Epithelial cell of prostate (primary cell): ENCODE measurements around the gene FBXL19.

ENCODE experiments used
- DNase-seq: peaks from one replicate; pipeline ENCODE4 v3.0.0-alpha.2; 2011; ENCODE audit warnings: low read depth, low spot score
- H3K27ac ChIP-seq: fragments of 450-650 bp; 2 replicates; pipeline ENCODE4 v1.5.1; 2017; ENCODE audit warnings: mild to moderate bottlenecking

Gene FBXL19

DNA sequence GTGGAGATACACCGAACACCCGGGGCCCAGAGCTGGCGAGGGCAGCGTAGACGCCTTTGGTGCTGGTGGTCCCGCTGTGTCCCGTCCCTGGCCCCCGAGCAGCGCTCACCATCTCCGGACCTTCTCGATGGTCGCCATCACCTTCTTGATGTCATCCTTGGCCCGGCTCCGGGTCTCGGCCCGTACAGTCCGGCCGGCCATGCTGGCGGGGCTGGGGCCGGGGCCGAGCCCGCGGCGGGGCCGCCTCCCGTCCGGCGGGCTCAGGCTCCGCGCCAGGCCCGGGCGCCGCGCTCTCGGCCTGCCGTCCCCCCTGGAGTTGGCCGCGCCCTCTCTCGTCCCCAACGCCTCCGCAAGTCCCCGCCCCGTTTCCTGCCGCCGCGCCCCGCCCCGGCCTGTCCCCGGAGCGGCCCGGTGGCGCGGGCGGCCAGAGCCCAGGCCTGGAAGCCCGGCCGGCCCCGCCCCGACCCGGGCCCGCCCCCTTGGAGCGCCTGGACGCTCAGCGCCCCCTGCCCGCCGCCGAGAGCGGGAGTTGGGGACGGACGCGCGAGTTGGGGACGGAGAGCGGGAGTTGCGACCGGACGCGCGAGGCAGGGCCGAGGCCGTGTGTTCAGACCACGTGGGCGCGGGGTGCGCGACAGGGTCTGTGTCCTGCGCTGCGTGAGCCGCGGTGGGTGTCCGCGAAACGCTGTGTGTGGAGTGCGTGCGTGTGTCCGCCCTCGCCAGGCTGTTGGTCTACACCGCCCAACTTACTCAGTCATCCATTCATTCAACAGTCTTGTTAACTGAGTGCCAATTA is 29.4 kb upstream of the FBXL19 start, which contains the start of gene BCL7C:
Gene BCL7C (minus strand): TSS at position 334 of the 796 bp plus-strand sequence. CDS start 133 bp downstream, at position 201.
- peak within 1 kb of the TSS; percentile 99 for H3K27ac ChIP-seq
- DNase-seq = no peak

DNA sequence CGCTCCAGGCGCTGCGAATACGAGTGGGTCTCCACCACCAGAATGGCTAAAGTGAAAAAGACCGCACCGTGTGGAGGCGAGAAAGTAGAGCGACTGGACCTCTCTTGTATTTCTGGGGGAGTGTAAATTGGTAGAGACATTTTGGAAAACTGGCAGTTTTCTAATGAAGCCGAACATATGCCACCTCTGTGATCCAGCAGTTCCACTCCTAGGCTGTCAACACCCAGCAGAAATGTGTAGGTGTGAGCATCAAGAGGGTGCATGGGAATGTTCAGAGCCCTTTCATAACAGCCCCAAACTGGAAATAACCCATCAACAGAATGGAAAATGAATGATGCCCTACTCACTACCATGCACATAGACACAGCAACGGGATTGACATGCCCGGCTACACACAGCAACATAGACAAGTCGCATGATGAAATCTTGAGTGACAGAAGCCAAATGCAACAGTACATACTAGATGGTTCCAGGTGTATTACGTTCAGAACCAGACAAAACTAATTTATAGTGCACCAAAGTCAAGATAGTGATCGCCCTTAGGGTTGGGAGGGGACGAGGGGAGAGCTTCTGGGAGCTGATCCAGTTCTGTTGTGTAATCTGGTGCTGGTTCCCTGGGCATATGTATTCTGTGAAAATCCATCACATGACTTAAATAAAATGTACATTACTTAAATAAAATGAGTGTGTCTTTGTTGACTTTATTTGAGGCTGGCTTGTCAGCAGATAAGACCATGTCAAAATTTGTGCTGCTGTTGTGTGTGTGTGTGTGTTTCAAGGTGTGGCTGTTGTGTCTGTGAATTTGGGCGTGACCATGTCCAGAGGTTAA is 28.6 kb upstream of the FBXL19 start:
- peak overlapping the region; percentile 99 for H3K27ac ChIP-seq
- no peak for DNase-seq

DNA sequence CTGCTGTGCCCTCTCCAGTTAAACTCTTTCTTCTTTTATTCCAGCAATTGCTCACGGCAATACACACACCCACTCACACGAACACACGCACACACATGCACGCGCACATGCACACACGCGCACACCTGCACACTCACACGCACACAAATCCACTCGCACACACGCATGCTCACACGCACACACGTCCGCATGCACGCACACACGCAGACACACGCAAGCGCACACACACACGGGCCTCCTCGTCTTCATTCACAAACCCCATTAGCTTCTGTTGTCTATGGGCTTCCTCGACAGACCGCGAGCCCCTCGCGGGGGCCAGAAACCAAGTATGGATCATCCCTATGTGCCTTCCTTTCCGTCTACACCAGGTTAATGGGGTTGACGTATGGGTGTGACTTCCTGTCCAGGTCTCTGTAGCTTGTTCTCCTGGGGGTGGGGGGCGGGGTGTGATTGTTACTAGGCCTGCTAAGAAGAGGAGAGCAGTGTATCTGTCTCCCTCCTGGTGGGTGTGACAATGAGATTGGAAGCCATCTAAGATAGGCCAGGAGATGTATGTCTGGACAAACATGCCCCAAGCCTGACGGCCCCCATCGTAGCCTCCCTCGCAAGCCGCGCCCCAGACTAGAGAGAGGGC is 27.6 kb upstream of the FBXL19 start:
- peak overlapping the region; percentile 99 for H3K27ac ChIP-seq
- DNase-seq = no peak

DNA sequence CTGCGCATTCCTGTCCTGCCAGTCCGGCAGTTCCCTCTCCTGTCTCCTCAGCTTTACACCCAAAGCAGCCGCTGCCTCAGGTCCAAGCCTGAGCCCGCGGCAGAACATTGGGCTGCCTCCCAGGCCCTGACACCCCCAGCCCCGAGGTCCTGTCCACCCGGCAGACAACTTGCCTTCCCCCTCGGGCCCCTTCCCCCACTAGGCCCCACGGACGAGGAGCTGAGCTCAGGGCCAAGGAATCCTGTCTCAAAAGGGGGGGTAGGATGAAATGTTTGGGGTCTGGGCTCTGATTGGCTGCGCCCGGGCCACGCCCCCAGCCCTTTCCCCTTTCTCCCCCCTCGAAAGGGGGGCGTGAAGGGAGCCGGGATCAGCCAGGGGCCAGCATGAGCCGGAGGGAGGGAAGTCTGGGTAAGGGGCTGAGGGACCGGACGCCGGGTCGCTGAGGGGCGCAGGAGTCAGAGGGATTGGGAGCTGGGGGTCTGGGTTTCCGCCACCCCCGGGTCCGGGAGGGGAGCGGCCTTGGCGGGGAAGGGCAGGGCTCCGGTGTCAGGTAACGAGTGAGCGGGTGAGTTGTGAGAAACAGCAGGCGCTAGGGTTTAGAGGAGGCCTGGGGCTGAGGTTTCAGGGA is 27.0 kb upstream of the FBXL19 start, which contains the start of gene CTF1:
Gene CTF1 (plus strand): TSS at position 354 of the 628 bp plus-strand sequence. CDS start 30 bp downstream, at position 384.
- peak within 1 kb of the TSS; percentile 99 for H3K27ac ChIP-seq
- no peak for DNase-seq

DNA sequence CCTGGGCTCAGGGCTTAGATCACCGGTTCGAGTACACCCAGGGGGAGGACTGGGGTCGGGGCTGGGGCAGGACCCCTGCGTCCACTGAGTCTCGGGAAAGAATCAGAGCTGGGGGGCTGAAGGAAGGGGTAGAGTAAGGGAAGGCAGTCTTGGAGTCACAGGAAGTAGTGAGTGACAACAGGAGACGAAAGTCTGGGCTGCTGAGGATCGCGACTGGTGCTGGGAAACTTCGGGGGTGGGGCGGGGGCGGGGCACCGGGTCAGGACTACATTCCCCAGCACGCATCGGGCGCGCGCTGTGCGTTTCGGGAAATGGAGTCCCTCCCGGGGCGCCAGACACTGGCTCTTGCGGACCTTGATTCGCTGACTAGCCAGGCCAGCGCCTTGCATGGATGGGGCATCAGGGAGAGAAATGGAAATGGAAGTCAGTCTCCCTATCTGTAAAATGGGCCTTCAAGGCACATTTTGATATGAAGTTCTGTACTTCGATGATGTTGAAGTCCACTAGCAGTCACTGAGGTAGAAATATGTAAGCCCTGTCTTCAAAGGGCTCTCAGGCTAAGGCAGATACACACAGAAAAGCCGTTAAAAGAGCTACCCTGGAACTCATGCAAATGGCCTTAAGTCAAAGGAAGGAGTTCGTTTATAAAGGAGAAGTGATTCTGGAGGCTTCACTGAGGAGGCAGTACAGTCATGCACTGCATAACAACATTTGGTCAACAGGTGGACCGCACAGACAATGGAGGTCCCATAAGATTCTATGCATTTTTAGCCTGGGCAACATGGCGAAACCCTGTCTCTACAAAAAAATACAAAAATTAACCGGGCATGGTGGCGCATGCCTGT is 26.3 kb upstream of the FBXL19 start:
- no peak for DNase-seq
- H3K27ac ChIP-seq = peak overlapping the region; percentile 99

DNA sequence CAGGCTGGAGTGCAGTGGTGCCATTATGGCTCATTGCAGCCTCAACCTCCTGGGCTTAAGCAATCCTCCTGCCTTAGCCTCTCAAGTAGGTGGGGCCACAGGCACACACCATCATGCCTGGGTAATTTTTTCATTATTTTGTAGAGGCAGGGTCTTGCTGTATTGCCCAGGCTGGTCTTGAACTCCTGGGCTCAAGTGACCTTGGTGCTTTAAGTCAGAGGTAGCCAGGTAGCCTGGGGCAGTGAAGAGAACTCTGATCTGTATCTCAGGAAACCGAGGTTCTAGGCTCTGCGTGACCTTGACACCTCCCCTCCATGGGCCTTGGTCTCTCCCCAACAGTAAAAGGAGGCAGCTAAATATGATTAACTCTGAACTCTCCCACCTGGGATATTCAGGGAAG is 23.6 kb upstream of the FBXL19 start:
- DNase-seq = no peak
- H3K27ac ChIP-seq = no peak overlapping the region

DNA sequence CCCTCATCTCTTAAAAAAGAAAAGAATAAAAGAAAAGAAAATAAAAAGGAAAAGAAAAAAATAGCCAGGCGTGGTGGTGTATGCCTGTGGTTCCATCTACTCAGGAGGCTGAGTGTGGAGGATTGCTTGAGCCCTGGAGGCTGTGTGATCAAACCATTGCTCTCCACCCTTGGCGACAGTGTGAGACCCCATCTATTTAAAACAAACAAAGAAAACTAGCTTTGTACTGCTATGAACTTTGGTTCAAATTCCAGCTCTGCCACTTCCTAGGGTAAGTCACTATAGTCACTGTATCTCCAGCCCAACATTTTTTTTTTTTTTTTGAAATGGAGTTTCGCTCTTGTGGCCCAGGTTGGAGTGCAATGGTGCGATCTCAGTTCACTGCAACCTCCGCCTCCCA is 22.8 kb upstream of the FBXL19 start:
- H3K27ac ChIP-seq = no peak overlapping the region
- DNase-seq = no peak

DNA sequence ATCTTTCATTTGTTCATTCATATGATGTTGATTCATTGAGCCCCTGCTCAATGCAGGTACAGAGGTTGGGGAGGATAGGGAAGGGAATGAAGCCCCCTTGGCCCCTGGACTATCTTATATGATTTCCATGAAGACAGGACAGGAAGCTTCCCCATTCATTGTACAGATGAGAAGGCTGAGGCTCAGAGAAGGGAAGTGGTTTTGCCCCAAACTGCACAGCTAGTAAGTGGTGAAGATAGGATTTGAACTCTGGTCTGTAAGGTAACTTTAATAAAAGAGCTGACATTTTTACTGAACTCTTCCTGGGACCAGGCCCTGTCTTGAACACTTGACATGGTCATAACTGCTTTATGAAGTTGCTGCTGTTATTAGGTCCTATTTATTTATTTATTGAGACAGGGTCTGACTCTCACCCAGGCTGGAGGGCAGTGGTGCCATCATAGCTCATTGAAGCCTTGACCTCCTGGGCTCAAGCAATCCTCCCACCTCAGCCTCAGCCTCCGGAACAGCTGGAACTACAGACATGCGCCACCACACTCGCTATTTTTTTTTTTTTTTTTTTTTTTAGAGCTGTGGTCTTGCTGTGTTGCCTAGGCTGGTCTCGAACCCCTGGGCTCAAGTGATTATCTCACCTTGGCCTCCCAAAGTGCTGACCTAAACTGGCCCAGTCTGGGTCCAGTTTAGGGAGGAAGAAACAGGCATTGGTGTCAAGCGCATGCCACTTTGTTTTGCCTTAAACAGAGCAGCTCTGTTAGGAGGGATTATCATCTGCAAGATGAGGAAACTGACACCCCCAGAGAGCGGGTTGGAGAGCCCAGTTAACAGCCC is 22.0 kb upstream of the FBXL19 start:
- no peak for DNase-seq
- no peak overlapping the region for H3K27ac ChIP-seq

DNA sequence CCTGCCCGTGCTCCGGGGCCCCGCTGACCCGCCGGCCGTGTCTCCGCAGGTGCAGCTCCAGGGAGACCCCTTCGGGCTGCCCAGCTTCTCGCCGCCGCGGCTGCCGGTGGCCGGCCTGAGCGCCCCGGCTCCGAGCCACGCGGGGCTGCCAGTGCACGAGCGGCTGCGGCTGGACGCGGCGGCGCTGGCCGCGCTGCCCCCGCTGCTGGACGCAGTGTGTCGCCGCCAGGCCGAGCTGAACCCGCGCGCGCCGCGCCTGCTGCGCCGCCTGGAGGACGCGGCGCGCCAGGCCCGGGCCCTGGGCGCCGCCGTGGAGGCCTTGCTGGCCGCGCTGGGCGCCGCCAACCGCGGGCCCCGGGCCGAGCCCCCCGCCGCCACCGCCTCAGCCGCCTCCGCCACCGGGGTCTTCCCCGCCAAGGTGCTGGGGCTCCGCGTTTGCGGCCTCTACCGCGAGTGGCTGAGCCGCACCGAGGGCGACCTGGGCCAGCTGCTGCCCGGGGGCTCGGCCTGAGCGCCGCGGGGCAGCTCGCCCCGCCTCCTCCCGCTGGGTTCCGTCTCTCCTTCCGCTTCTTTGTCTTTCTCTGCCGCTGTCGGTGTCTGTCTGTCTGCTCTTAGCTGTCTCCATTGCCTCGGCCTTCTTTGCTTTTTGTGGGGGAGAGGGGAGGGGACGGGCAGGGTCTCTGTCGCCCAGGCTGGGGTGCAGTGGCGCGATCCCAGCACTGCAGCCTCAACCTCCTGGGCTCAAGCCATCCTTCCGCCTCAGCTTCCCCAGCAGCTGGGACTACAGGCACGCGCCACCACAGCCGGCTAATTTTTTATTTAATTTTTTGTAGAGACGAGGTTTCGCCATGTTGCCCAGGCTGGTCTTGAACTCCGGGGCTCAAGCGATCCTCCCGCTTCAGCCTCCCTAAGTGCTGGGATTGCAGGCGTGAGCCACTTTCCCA is 21.1 kb upstream of the FBXL19 start:
- no peak for DNase-seq
- H3K27ac ChIP-seq = peak overlapping the region; percentile 49

DNA sequence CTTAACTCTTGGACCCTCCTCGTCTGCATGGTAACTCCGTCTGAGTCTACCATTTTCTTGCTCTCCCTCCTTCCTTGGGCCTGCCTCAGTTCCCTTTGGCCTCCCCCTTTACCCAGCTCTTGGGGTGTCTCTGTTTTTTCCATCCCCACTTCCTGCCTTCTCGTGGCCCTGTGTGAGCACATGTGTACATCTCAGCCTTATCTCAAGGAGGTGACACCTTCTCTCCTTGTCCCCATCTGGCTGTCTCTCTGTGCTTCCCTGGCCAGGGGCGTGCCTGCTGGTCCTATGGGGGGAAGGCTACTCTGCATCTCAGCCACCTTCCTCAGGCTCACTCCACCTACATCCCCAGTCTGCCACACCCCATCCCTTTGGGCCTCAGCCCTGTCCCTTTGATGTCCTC is 20.4 kb upstream of the FBXL19 start:
- peak overlapping the region; percentile 49 for H3K27ac ChIP-seq
- no peak for DNase-seq

DNA sequence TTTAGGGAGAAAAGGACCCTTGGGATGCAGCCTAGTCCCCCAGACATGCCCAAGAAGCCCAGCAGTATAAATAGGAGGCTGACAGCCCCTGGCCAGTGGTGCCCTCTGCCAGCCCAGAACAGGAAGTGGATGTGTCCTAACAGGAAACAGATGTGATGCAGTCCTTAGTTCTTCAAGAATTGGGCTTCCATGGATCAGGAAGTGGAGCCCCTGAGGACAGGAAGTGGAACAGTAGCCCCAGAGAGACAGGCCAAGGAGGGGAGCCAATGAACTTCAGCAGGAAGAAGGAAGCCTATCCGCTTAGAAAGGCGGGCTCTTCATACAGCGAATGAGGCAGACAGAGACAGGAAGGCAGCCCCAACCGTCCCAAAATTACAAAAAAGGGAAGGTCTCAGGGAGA is 19.8 kb upstream of the FBXL19 start:
- no peak for DNase-seq
- H3K27ac ChIP-seq = peak overlapping the region; percentile 26

DNA sequence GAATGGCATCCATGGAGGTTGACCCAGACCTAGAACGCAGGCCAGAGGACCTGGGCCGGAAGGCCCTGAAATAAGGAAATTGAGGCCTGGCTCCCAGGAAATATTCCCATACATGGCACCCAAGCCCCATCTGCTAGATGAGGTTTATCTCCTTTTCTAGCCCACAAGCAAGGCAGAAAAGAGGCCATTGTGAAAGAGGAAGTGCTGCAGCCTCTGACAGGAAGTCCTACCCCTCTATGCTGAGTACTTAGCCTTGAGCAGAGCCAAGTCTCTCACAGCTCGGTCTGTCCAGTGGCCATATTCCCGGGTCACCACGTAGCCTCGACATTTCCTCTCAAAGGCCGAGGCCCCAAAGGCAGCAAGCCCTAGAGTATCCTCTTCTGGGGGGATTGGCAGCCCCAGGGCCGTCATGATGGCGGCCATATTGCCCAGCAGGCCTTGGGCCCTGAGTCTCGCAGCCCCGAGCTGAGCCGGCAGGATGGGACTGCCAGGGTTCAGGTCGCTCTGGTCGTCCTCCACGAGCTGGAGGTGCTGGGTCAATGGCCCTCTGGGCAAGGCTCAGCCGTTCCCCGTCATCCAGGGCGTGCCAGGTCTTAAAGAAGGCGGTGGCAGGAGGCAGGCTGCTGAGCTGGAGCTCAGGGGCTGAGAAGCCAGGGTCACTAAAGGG is 19.1 kb upstream of the FBXL19 start:
- no peak overlapping the region for H3K27ac ChIP-seq
- no peak for DNase-seq

DNA sequence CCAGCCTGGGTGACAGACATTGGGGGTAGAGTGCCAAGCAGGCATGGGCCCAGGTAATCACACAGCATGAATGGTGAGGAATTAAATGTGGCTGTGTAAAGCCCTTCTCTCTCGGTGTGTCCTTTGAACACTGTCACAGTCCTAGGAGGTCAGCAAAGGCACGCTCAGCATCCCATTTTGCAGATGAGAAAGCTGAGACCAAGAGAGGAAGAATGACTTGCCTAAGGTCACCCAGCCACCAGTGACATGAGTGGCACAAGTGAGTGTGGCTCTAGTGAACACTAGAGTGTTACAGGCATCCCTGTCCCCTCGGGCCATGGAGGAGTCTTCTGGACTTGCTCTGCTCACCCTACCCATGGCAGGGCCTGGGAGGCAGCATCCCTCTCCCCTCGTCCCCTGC is 16.3 kb upstream of the FBXL19 start:
- no peak overlapping the region for H3K27ac ChIP-seq
- DNase-seq = no peak

DNA sequence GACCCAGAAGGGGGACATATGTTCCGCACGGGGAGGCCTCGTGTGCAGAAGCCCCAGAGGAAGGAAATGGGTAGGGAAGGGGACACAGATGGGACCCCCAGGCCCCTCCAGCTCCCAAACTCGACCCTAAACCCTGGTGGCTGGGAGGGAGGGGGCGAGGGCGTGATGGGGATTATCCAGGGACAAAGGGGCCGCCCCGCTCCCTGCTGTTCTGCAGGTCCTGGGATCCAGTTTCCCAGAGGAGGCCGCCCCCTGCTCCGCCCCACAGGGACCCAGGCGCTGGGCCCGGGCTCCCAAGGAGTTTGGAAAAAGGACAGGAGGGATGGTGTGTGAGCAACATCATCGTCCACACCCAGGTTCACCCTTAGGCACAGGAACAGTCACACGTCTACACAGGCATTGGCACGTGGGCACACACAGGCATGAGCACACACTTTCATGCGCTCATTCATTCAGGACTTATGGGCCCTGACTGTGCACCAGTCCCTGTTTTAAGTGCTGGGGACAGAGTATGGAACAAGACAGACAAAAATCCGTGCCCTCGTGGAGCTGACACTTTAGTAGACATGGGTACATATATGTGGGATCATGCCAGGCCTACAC is 12.8 kb upstream of the FBXL19 start:
- DNase-seq = no peak

DNA sequence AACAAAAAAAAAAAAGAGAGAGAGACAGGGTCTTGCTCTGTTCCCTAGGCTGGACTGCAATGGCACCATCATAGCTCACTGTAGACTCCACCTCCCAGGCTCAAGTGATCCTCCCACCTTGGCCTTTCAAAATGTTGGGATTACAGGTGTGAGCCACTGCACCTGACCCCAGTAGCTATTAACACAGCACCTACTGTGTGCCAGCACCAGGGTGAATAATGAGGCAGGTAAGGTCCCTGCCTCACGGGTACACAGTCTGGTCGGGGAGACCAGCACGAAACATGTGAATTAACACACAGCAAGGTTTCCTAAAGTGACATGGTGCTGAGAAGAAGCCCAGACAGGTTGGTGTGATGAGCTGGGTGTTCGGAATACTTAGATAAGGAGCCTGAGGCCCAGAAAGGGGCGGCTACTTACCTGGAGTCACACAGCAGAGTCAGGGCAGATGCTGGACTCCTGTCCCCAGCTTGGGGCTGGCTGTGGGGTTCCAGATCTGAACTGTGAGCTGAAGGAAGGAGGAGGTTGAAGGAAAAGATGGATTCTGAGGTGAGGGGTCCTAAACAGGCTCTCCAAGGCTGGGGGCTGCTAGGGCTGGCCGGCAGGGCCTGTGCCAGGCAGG is 10.5 kb upstream of the FBXL19 start:
- no peak for DNase-seq
- H3K27ac ChIP-seq = no peak overlapping the region

More for the DNA sequence above, 12.8 kb upstream of the FBXL19 start:
- no peak overlapping the region for H3K27ac ChIP-seq

DNA sequence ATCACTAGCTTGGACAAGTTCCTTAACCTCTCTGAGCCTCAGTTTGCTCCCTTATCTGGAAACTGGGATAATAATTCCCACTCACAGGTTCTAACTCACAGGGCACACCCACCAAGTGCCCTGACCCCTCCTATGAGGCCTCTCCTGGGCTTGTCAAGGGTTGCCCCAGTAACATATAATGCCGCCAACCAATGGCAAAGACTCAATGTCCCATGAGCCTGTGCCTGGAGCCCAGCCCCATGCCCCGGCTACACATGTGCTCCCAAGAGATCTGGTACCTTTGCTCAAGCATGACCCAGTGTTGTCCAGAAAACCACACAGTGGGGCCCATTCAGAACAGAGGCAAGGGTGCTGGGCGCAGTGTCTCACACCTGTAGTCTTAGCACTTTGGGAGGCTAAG is 8.5 kb upstream of the FBXL19 start:
- DNase-seq = no peak
- H3K27ac ChIP-seq = no peak overlapping the region
